T-cell (primary cell): Measurements from ENCODE around the gene KLF7. TPM values are rescaled to one million over a fixed set of nuclear protein-coding genes. Genes with fewer than 3 reads are reported as not detected.

Experiments used
- ATAC-seq, 4 experiments: fragments of 200-7000 bp in 3 of 4; fragments of 150-1000 bp in 1 of 4; cut with Tn5 transposase; replicated peaks in 1 of 4; 1 replicate in 3 of 4; 2 replicates in 1 of 4; pipeline ENCODE4 v1.10.0; 2021; ENCODE audit warnings: moderate library complexity in 3 of 4, mild to moderate bottlenecking in 2 of 4, moderate number of reproducible peaks in 1 of 4
- CTCF ChIA-PET, 2 donors: fragments of 300-600 bp; sonication (Branson Sonifier 250); formaldehyde crosslinking; loops; one replicate each; lab custom pipeline; 2022; ENCODE audit warnings: antibody characterized with exemption in 2 of 2; lab: Charles Lee
- POLR2A ChIA-PET, 2 donors: fragments of 300-600 bp; sonication (Branson Sonifier 250); formaldehyde crosslinking; loops; one replicate each; lab custom pipeline; 2022; ENCODE audit warnings: antibody characterized with exemption in 2 of 2; lab: Charles Lee
- DNase-seq, 35 experiments: peaks; one replicate each; pipeline versions ENCODE4 v3.0.0 to v3.0.0-alpha.2; 2013 to 2023
- H3K27ac ChIP-seq: one replicate; pipeline ENCODE4 v1.5.1; 2013; ENCODE audit warnings: low read length
- H3K27me3 ChIP-seq, 2 experiments: replicated peaks in 1 of 2; 1 replicate in 1 of 2; 2 replicates in 1 of 2; pipeline versions ENCODE4 v1.6.1 to v1.7.0; 2013; ENCODE audit warnings: low read length in 1 of 2, mixed read lengths in 1 of 2; ENCODE audit not compliant: control insufficient read depth in 2 of 2, insufficient read depth in 2 of 2; ENCODE audit errors: extremely low read depth in 1 of 2
- H3K36me3 ChIP-seq, 2 donors: 1 replicate in 1 of 2; 2 replicates in 1 of 2; pipeline versions ENCODE4 v1.6.1 to v1.7.0; 2013; ENCODE audit warnings: low read length in 1 of 2; ENCODE audit not compliant: control insufficient read depth in 2 of 2, insufficient read depth in 1 of 2; ENCODE audit errors: extremely low read depth in 1 of 2
- H3K4me1 ChIP-seq, 2 experiments: 1 replicate in 1 of 2; 2 replicates in 1 of 2; pipeline versions ENCODE4 v1.6.1 to v1.7.0; 2013; ENCODE audit warnings: low read length in 2 of 2, mixed read lengths in 1 of 2; ENCODE audit not compliant: insufficient read depth in 2 of 2, control insufficient read depth in 1 of 2; ENCODE audit errors: extremely low read depth in 1 of 2
- H3K4me3 ChIP-seq, 2 donors: 1 replicate in 1 of 2; 2 replicates in 1 of 2; pipeline versions ENCODE4 v1.5.1 to v1.7.0; 2013; ENCODE audit warnings: mild to moderate bottlenecking in 2 of 2, low read length in 1 of 2, moderate library complexity in 1 of 2; ENCODE audit not compliant: control insufficient read depth in 1 of 2; ENCODE audit errors: extremely low read depth in 1 of 2
- H3K9me3 ChIP-seq: 2 replicates; pipeline ENCODE4 v1.7.0; 2013
- H3K27ac Mint-ChIP-seq, 2 donors: one replicate each; pipeline ENCODE4 v1.8.0; 2020 to 2021; ENCODE audit warnings: mild to moderate bottlenecking in 2 of 2, mixed read lengths in 2 of 2
- H3K27me3 Mint-ChIP-seq, 2 donors: one replicate each; pipeline ENCODE4 v1.8.0; 2021 to 2022; ENCODE audit warnings: mixed read lengths in 2 of 2
- H3K36me3 Mint-ChIP-seq: one replicate; pipeline ENCODE4 v1.8.0; 2021; ENCODE audit warnings: mixed read lengths
- H3K4me1 Mint-ChIP-seq, 3 donors: one replicate each; pipeline ENCODE4 v1.8.0; 2020 to 2022; ENCODE audit warnings: mixed read lengths in 3 of 3, mild to moderate bottlenecking in 1 of 3
- H3K4me3 Mint-ChIP-seq, 3 donors: one replicate each; pipeline ENCODE4 v1.8.0; 2020 to 2022; ENCODE audit warnings: mild to moderate bottlenecking in 3 of 3, mixed read lengths in 3 of 3, moderate library complexity in 3 of 3
- H3K9me3 Mint-ChIP-seq, 3 donors: one replicate each; pipeline ENCODE4 v1.8.0; 2020 to 2022; ENCODE audit warnings: mixed read lengths in 3 of 3
- WGBS: methylation state at CpG from one replicate; pipeline ENCODE4 v1.1.5; 2013; ENCODE audit warnings: missing lambda C conversion rate; ENCODE audit not compliant: insufficient coverage; 5-methylcytosine and 5-hydroxymethylcytosine counted together
- total RNA-seq, 35 experiments: library from RNA in 6 of 35; stranded (reverse) in 6 of 35; fragments of 120-200 nt in 1 of 35; gene quantifications; one replicate each; pipeline versions ENCODE4 v1.2.1 to v1.2.4 and lab custom pipeline; 2013 to 2026

KLF7 gene
- total RNA-seq, 5 donors from 2014 or later (not counting 1 experiment from before 2014, with no cell fraction given): 56.8 to 90.6 (median 65.7) TPM

DNA sequence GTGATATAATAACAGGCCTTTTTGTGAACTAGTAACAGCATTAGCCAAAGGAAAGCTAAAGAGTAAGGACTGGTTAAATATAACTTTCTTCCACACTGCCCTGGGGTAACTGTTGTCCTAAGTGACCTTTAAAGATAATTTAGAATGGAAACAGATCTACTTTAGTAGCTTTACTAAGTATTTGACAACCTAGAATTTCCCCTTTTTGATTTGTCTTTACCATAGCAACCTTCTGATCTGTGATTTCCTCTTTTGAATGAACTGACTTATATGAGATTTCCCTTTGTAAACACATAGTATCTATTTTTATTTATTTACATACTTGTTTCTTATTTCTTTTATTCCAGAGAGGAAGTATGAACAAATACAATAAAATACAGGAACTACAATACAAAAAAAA is 10.5 kb upstream of the KLF7 start:
- Mint-ChIP-seq H3K27me3 (no peaks in the 10 kb centered on the region), H3K4me3 (no peak overlapping the region), H3K9me3 (no peaks in the 10 kb centered on the region), H3K36me3 (no peaks in the 10 kb centered on the region), H3K4me1 (peaks cover 0 to 1% (median 0%) of the 10 kb centered on the region in 3 donors), H3K27ac (no peak overlapping the region)
- Histone ChIP-seq H3K36me3 (no peaks in the 10 kb centered on the region), H3K4me1 (no peaks in the 10 kb centered on the region), H3K27me3 (no peaks in the 10 kb centered on the region), H3K9me3 (no peaks in the 10 kb centered on the region), H3K4me3 (no peak overlapping the region), H3K27ac (no peak overlapping the region)
- CTCF ChIA-PET: no interaction called here
- ATAC-seq: peak in 1 of 4 experiments; percentile 44
- no peak for DNase-seq
- POLR2A ChIA-PET: interaction anchor here in 1 of 2 donors (1.3 kb wide), 1 partner anchor 11 kb away, joined by 4 read pairs; the partner anchor contains the start of gene KLF7

DNA sequence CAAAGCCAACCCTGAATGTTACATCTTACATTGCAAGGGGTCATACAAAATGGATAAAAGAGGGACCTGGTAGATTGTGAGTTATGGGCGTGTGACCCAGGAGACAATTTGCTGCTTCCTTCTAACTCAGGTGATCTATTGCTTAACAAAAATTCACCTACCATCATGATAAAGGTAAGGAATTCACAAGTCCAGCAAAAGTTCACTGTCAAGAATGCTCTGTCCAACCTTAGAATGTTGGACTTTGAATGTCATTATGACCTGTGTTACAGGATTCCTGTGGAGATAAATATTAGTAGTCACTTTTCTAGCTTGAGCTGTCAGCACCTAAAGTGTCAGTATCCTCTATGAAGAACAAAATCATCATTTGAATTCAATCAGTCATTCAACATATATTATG is 7.9 kb upstream of the KLF7 start:
- Histone ChIP-seq H3K27me3 (no peaks in the 10 kb centered on the region), H3K36me3 (no peaks in the 10 kb centered on the region), H3K4me3 (no peak overlapping the region), H3K27ac (no peak overlapping the region), H3K9me3 (no peaks in the 10 kb centered on the region), H3K4me1 (no peaks in the 10 kb centered on the region)
- Mint-ChIP-seq H3K4me1 (peaks cover 0 to 1% (median 0%) of the 10 kb centered on the region in 3 donors), H3K27me3 (no peaks in the 10 kb centered on the region), H3K4me3 (no peak overlapping the region), H3K9me3 (peaks cover 0 to 3% (median 0%) of the 10 kb centered on the region in 3 donors), H3K36me3 (no peaks in the 10 kb centered on the region), H3K27ac (no peak overlapping the region)
- POLR2A ChIA-PET: no interaction called here
- no CpG with 5 or more reads among the region's 1 CpG for WGBS
- ATAC-seq: no peak
- CTCF ChIA-PET: no interaction called here
- DNase-seq: no peak

DNA sequence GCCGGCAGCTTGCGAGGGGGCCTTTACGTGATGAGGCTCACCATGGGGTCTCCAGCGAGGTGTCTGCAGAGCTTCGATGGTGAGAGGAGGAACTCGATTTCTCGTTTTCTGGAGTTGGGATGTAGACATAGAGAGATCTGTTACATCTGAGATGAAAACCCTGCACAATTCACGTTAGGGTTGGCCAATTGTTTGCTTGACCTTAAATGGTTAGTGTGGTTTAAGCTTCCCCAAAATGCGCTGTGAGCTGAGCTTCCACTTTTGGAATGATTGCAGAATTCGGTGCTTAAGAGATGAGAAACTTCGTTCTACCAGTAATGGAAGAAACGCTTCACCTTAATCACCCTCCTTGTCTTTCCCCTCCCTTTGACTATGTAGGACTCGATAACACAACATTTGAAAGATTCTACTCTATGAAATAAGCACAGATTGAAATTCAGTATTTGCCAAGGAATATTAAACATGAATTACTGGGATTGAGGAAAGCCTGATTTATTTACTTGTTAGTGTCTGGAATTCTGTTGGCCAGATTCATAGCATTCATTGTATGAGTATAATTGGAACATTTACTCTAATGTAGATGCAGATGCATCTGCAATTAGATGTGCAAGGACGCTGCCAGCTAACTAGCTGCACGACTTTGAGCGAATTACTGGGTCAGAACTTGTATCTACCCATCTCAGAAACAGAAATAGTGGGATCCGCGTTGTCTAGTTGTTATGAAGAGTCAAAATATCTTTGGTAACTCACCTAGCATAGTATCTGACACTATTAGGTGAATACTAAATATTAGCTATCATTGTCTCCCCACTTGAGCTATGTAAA is 1.6 kb upstream of the KLF7 start:
- 0% methylated on average over 2 of the region's 18 CpGs for WGBS
- Histone ChIP-seq H3K4me1 (peaks cover 20 to 21% of the 10 kb centered on the region in 2 experiments), H3K9me3 (no peaks in the 10 kb centered on the region), H3K27ac (peak overlapping the region; percentile 90), H3K4me3 (peak overlapping the region; percentile 72 to 81), H3K27me3 (peaks cover 0 to 19% of the 10 kb centered on the region in 2 experiments), H3K36me3 (no peaks in the 10 kb centered on the region)
- H3K36me3 Mint-ChIP-seq: no peaks in the 10 kb centered on the region
- peaks cover 26 to 42% (median 34%) of the 10 kb centered on the region in 3 donors for H3K4me1 Mint-ChIP-seq
- peak in 1 of 35 experiments; percentile 5 for DNase-seq
- H3K9me3 Mint-ChIP-seq: peaks cover 0 to 3% (median 0%) of the 10 kb centered on the region in 3 donors
- ChIA-PET CTCF (interaction anchor here (1.6 to 2.5 kb wide), 2 partner anchors 25 to 26 kb away, joined by 3 to 6 read pairs; no protein-coding TSS in a partner anchor), POLR2A (interaction anchor here (0.6 to 3.5 kb wide), 6 partner anchors 20 to 292 kb away, joined by 3 to 41 read pairs (median 5); no protein-coding TSS in a partner anchor)
- peak overlapping the region; percentile 93 for H3K27ac Mint-ChIP-seq
- peak overlapping the region; percentile 88 to 97 (median 96) for H3K4me3 Mint-ChIP-seq
- peaks cover 0 to 21% of the 10 kb centered on the region in 2 donors for H3K27me3 Mint-ChIP-seq
- no peak for ATAC-seq

DNA sequence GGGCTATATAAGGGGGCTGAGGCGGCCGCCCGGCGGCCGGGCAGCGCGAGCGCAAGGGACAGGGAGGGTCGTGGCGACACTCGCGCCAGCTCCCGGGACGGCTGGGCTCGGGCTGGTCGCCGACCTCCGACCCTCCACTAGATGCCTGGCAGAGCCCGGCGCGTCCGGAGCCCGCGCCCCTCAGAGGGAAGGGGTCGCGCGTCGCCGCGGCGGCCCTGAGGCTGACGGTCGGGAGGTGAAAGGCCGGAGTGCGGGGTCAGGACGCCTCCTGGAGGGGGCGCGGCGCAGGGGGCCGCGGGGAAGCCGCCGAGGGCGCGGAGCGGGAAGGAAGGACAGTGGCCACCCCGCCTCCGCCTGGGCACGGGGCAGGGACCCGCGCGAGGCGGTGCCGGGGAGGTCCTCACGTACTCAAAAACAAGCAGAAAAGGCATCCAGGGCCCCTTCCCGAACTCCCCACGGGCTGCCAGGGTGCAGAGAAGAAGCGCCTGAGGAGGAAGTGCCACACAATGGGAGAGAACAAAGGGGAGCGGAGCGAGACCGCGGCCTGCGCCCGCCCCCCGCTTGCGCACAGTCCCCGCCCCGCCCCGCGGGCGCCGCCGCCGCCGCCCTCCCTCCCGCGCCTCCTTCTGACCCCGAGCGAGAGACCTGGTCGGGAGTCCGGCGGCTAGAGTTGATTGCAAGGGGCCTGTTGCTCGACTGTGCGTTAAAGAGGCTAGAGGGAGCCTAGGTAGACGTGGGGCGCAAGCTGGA is 776 bp upstream of the KLF7 start:
- Mint-ChIP-seq H3K27ac (peak overlapping the region; percentile 93 to 99), H3K4me3 (peak overlapping the region; percentile 96 to 99 (median 97)), H3K27me3 (peaks cover 0 to 21% of the 10 kb centered on the region in 2 donors), H3K4me1 (peaks cover 34 to 50% (median 41%) of the 10 kb centered on the region in 3 donors), H3K36me3 (peaks cover 7% of the 10 kb centered on the region), H3K9me3 (peaks cover 0 to 3% (median 0%) of the 10 kb centered on the region in 3 donors)
- WGBS: under 1% methylated on average over 85 of the region's 86 CpGs
- H3K36me3 ChIP-seq: no peaks in the 10 kb centered on the region
- H3K4me3 ChIP-seq: peak overlapping the region; percentile 72 to 81
- peak; percentile 57 to 63 (median 61) for ATAC-seq
- peak; percentile 41 to 79 (median 57) for DNase-seq
- peak overlapping the region; percentile 90 for H3K27ac ChIP-seq
- H3K27me3 ChIP-seq: peaks cover 0 to 19% of the 10 kb centered on the region in 2 experiments
- peaks cover 22 to 24% of the 10 kb centered on the region in 2 experiments for H3K4me1 ChIP-seq
- POLR2A ChIA-PET: interaction anchor here (0.5 to 3.5 kb wide), 13 partner anchors 10 to 401 kb away, joined by 3 to 49 read pairs (median 4); partner anchors contain the start of gene FASTKD2 (in 1 of the 2)
- CTCF ChIA-PET: interaction anchor here (0.5 to 2.5 kb wide), 5 partner anchors 13 to 363 kb away, joined by 4 to 8 read pairs (median 6); partner anchors contain the start of gene CREB1 (in 1 of the 2)
- H3K9me3 ChIP-seq: no peaks in the 10 kb centered on the region

DNA sequence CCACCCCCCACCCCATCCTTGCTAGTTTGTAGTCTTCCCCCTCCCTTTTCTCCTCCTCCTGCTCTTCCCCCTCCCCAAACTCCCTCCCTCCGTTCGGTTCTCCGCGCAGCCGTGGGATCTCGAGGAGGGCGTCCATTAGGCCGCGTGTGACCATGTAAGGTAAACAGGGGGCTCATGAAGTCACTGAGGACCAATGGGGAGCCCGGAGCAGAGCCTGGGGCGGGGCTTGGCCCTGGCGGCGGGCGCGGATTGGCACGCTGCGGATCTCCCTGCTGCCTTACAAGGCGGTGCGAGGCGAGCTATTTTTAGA is 246 bp upstream of the KLF7 start:
- Mint-ChIP-seq H3K9me3 (peaks cover 0 to 3% (median 0%) of the 10 kb centered on the region in 3 donors), H3K36me3 (peaks cover 10% of the 10 kb centered on the region), H3K27ac (peak overlapping the region; percentile 93 to 99), H3K4me3 (peak overlapping the region; percentile 96 to 99 (median 97)), H3K4me1 (peaks cover 39 to 55% (median 47%) of the 10 kb centered on the region in 3 donors), H3K27me3 (peaks cover 0 to 21% of the 10 kb centered on the region in 2 donors)
- Histone ChIP-seq H3K4me3 (peak overlapping the region; percentile 65 to 72), H3K36me3 (no peaks in the 10 kb centered on the region), H3K9me3 (no peaks in the 10 kb centered on the region), H3K27me3 (peaks cover 0 to 19% of the 10 kb centered on the region in 2 experiments), H3K4me1 (peaks cover 25 to 27% of the 10 kb centered on the region in 2 experiments), H3K27ac (peak overlapping the region; percentile 90)
- 0% methylated on average over 15 of the region's 20 CpGs for WGBS
- DNase-seq (peak; percentile 85 to 98 (median 95)), ATAC-seq (peak; percentile 87 to 91 (median 88))
- POLR2A ChIA-PET: interaction anchor here (0.5 to 3.5 kb wide), 11 partner anchors 10 to 400 kb away, joined by 3 to 49 read pairs (median 3); partner anchors contain the start of gene FASTKD2 (in 1 of the 2)
- CTCF ChIA-PET: interaction anchor here (0.5 to 2.5 kb wide), 6 partner anchors 14 to 364 kb away, joined by 3 to 8 read pairs (median 5); partner anchors contain the start of gene CREB1 (in 1 of the 2)
